NB4 (cell line): Measurements from ENCODE around the gene TMEM176B.
"Not testable (repeated sequence)": the region's sequence is repeated elsewhere in the genome, so short reads cannot be mapped to it uniquely, and the experiment has no call there.

ENCODE experiments used
- DNase-seq: peaks from one replicate; pipeline ENCODE4 v3.0.0; 2010; ENCODE audit warnings: low read depth
- H3K4me3 ChIP-seq: one replicate; pipeline ENCODE4 v1.5.1; 2011; ENCODE audit warnings: mild to moderate bottlenecking, low read depth, low read length, moderate library complexity
- CTCF ChIP-seq: IDR thresholded peaks from one replicate; pipeline ENCODE4 v1.5.1; 2012; ENCODE audit warnings: low read depth, low read length
- MAX ChIP-seq: IDR thresholded peaks from 2 replicates; pipeline ENCODE4 v1.6.1; 2011; ENCODE audit warnings: low read depth, low read length
- MYC ChIP-seq: IDR thresholded peaks from 2 replicates; pipeline ENCODE4 v1.6.1; 2011; ENCODE audit warnings: low read depth, low read length
- POLR2A ChIP-seq: IDR thresholded peaks from 2 replicates; pipeline ENCODE4 v1.6.1; 2011; ENCODE audit warnings: mild to moderate bottlenecking; ENCODE audit not compliant: insufficient read length; ENCODE audit errors: extremely low read depth

Gene TMEM176B

GRCh38 chr7:150778738-150779301 is 21.3 kb downstream of the TMEM176B start:
- TF ChIP-seq POLR2A (no peak), CTCF (peak; percentile 87), MAX (no peak), MYC (no peak)
- DNase-seq = peak; percentile 87
- H3K4me3 ChIP-seq = no peak overlapping the region

- no peak overlapping the region for H3K4me3 ChIP-seq
- DNase-seq = no peak
- TF ChIP-seq CTCF = no peak
- no peak for TF ChIP-seq MYC
- no peak for TF ChIP-seq MAX
- TF ChIP-seq POLR2A = no peak
These were observed 22.0 kb downstream of the TMEM176B start for GRCh38 chr7:150778014-150778737.

GRCh38 chr7:150774131-150774530 is 26.0 kb downstream of the TMEM176B start:
- not testable (repeated sequence) for DNase-seq, H3K4me3 ChIP-seq

GRCh38 chr7:150769768-150770167 is 30.4 kb downstream of the TMEM176B start:
- H3K4me3 ChIP-seq = no peak overlapping the region
- TF ChIP-seq CTCF = no peak
- TF ChIP-seq POLR2A = no peak
- TF ChIP-seq MAX = no peak
- no peak for TF ChIP-seq MYC
- DNase-seq = no peak

- H3K4me3 ChIP-seq = no peak overlapping the region
- no peak for DNase-seq
- no peak for TF ChIP-seq MAX
- TF ChIP-seq POLR2A = no peak
- TF ChIP-seq CTCF = no peak
- no peak for TF ChIP-seq MYC
These were observed 33.8 kb downstream of the TMEM176B start for GRCh38 chr7:150766334-150766709.

GRCh38 chr7:150759479-150759878 is 40.7 kb downstream of the TMEM176B start:
- DNase-seq = no peak
- no peak for TF ChIP-seq MYC
- no peak for TF ChIP-seq CTCF
- no peak for TF ChIP-seq POLR2A
- TF ChIP-seq MAX = no peak
- H3K4me3 ChIP-seq = no peak overlapping the region
